Upper lobe of left lung (tissue), 6 donors: ENCODE data around the gene ASB2. TPM values are rescaled to one million over a fixed set of nuclear protein-coding genes. Genes with fewer than 3 reads are reported as not detected.

ENCODE experiments used
- ATAC-seq, 2 donors: fragments of 200-7000 bp; cut with Tn5 transposase; one replicate each; pipeline ENCODE4 v1.9.1; 2022; ENCODE audit warnings: mild to moderate bottlenecking in 2 of 2, moderate library complexity in 2 of 2; ENCODE audit not compliant: low FRiP score in 2 of 2
- DNase-seq, 2 donors: peaks; one replicate each; pipeline ENCODE4 v3.0.0-alpha.2; 2019 to 2020
- H3K27ac ChIP-seq, 4 donors: fragments of 200-600 bp; sonication (generic); one replicate each; pipeline ENCODE4 v1.5.1; 2016 to 2019
- H3K27me3 ChIP-seq, 4 donors: fragments of 200-600 bp; sonication (generic); one replicate each; pipeline ENCODE4 v1.5.1; 2017 to 2019
- H3K36me3 ChIP-seq, 4 donors: fragments of 200-600 bp; sonication (generic); one replicate each; pipeline ENCODE4 v1.5.1; 2016 to 2019
- H3K4me1 ChIP-seq, 4 donors: fragments of 200-600 bp; sonication (generic); one replicate each; pipeline ENCODE4 v1.5.1; 2018 to 2019
- H3K4me3 ChIP-seq, 4 donors: fragments of 200-600 bp; sonication (generic); one replicate each; pipeline ENCODE4 v1.5.1; 2017 to 2019; ENCODE audit warnings: mild to moderate bottlenecking in 2 of 4, moderate library complexity in 1 of 4
- H3K9me3 ChIP-seq, 4 donors: fragments of 200-600 bp; sonication (generic); one replicate each; pipeline ENCODE4 v1.5.1; 2018 to 2019
- EP300 ChIP-seq, 4 donors: sonication (generic); formaldehyde crosslinking; IDR thresholded peaks; one replicate each; pipeline ENCODE4 v1.5.1; 2017; ENCODE audit warnings: antibody characterized with exemption in 4 of 4, control low read depth in 2 of 4
- POLR2A ChIP-seq, 4 donors: fragments of 450-650 bp; IDR thresholded peaks; one replicate each; pipeline ENCODE4 v1.5.1; 2016 to 2017; ENCODE audit warnings: antibody characterized with exemption in 4 of 4, mild to moderate bottlenecking in 2 of 4
- POLR2AphosphoS5 ChIP-seq, 2 donors: sonication (generic); formaldehyde crosslinking; IDR thresholded peaks; one replicate each; pipeline ENCODE4 v1.5.1; 2017; ENCODE audit warnings: antibody characterized with exemption in 2 of 2
- WGBS, 2 donors: methylation state at CpG; one replicate each; pipeline ENCODE4 v1.1.5; 2017 to 2018; 5-methylcytosine and 5-hydroxymethylcytosine counted together
- total RNA-seq, 6 donors: library from RNA; depleted of rRNA in 4 of 6; stranded (reverse); fragments of >200 nt in 4 of 6; gene quantifications; one replicate each; pipeline versions ENCODE4 v1.1.0 to v1.2.1, GENCODE V29; 2016 to 2021
- TF ChIP-seq, protein P1 (sequence below), 6 experiments: fragments of 450-650 bp in 4 of 6; fragments of 200-600 bp in 2 of 6; sonication (generic) in 2 of 6; IDR thresholded peaks; one replicate each; pipeline ENCODE4 v1.5.1; 2016 to 2019; ENCODE audit warnings: antibody characterized with exemption in 6 of 6
- donor health status: DM: no; HTN: no; CAD: no; lungs with moderate emphysema.
- donor health status: DM: no; HTN: yes; CAD: no; lungs with severe emphysema.

The ASB2 gene
- total RNA-seq, 6 donors from 2014 or later = 0.76 to 2.2 (median 1.9) TPM; not detected in 1

DNA sequence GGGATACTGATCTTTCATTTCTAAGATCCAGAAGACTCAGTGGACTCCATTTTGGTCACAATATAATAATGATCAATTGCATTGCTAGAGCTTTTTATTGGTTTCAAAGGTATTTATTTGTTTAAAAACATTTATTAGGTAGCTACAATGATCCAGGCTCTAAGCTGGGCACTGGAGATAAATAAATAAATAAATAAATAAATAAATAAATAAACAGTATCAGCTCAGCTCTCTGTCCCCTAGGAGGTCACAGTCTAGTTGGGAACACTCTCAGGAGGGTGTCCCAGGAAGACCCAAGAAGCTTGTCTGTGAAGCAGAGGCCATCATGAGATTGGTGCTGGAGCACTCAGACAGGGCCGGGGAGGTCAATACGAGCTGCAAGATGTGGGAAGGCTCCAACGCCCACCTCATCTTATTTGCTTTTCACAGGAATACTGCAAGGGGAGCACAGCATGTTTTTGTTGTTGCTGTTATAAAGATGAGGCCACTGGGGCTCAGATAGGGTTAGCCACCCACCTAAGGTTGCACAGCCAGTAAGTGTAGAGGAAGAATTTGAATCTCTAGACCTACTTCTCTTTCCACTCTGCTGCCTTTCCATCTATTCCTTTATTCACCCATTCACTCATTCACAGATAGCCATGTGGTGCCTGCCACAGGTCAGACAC lies 15.5 kb downstream of the ASB2 start:
- 78 to 94% methylated on average over 3 of the region's 3 CpGs for WGBS, 2 donors
- Histone ChIP-seq H3K36me3 (no peaks in the 10 kb centered on the region), H3K27ac (no peak overlapping the region), H3K4me1 (peaks cover 0 to 31% (median 25%) of the 10 kb centered on the region in 4 donors), H3K4me3 (no peak overlapping the region), H3K27me3 (no peaks in the 10 kb centered on the region), H3K9me3 (no peaks in the 10 kb centered on the region)
- no peak for DNase-seq
- ATAC-seq = no peak
- no peak for TF ChIP-seq EP300 (IDR thresholded peaks at IDR 0.05)
- no peak for TF ChIP-seq POLR2AphosphoS5 (IDR thresholded peaks at IDR 0.05)
- TF ChIP-seq POLR2A (IDR thresholded peaks at IDR 0.05) = no peak
- TF ChIP-seq, protein P1, sequence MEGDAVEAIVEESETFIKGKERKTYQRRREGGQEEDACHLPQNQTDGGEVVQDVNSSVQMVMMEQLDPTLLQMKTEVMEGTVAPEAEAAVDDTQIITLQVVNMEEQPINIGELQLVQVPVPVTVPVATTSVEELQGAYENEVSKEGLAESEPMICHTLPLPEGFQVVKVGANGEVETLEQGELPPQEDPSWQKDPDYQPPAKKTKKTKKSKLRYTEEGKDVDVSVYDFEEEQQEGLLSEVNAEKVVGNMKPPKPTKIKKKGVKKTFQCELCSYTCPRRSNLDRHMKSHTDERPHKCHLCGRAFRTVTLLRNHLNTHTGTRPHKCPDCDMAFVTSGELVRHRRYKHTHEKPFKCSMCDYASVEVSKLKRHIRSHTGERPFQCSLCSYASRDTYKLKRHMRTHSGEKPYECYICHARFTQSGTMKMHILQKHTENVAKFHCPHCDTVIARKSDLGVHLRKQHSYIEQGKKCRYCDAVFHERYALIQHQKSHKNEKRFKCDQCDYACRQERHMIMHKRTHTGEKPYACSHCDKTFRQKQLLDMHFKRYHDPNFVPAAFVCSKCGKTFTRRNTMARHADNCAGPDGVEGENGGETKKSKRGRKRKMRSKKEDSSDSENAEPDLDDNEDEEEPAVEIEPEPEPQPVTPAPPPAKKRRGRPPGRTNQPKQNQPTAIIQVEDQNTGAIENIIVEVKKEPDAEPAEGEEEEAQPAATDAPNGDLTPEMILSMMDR (IDR thresholded peaks at IDR 0.05) = no peak

DNA sequence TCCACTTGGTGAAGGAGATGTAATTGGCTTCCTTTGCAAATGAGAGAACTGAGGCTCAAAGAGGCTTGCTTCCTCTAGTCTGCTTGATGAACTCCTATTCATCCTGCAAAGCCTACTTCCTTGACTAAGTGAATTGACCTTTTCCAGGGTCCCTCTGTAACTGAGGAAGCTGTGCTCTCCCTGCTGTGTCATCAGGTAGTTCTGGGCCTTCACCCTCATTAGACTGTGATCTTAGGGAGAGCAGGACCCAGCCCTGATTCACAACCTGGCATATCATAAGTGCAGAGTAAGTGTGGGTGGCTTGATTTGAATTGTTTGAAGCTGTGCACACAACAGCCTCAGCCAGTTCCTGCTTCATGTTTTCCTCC lies 16.3 kb downstream of the ASB2 start:
- Histone ChIP-seq H3K9me3 (no peaks in the 10 kb centered on the region), H3K27me3 (no peaks in the 10 kb centered on the region), H3K4me1 (peaks cover 5 to 35% (median 32%) of the 10 kb centered on the region in 4 donors), H3K36me3 (no peaks in the 10 kb centered on the region), H3K4me3 (no peak overlapping the region), H3K27ac (peak overlapping the region in 1 of 4 donors; percentile 60)
- ATAC-seq (no peak), DNase-seq (no peak)
- TF ChIP-seq EP300 (IDR thresholded peaks at IDR 0.05) = no peak
- TF ChIP-seq, protein P1 (IDR thresholded peaks at IDR 0.05) = no peak

DNA sequence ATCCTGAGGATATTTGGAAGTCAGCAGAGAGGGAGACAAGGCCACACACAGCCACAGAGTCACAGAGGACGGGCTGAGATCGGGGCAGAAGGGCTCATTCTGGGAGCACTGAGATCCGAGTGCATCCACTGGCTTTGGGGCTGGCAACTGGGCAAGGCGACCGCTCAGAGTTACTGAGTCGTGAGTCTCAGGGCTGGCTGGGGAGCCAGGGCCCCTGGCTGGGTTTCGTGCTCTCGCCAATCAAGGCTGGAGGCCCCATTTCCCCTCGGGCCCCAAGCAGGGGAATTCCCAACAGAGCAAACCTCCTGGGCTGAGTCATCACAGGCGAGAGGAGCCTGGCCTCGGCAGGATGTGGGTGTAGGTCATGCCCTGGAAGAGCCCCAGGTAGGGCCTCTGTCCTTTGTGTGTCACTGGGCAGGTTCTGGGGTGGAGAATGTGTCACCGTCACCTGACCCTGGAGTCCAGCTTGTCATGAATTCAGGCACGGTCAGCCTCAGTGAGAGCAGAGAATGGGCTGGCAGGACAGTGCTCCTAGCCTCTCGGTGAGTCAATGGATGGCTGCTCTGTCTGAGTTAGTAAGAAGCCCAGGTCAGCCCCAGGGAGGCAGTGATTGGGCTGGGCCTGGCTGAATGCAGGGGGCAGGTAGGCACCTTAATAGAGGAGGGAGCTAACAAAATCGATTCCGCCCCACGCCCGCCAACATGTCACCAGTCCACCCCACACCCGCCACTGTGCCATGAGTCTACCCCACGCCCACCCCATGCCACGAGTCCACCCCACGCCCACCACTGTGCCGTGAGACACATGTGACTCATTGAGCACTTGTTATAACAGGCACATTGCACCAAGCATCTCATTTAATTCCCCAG lies 16.9 kb downstream of the ASB2 start:
- 54 to 80% methylated on average over 10 to 23 of the region's 23 CpGs for WGBS, 2 donors
- peak in 1 of 2 donors; percentile 82 for DNase-seq
- no peaks in the 10 kb centered on the region for H3K27me3 ChIP-seq
- TF ChIP-seq, protein P1 (IDR thresholded peaks at IDR 0.05) = no peak
- no peak for TF ChIP-seq POLR2A (IDR thresholded peaks at IDR 0.05)
- peak in 1 of 2 donors; percentile 36 for TF ChIP-seq POLR2AphosphoS5 (IDR thresholded peaks at IDR 0.05)
- no peak for TF ChIP-seq EP300 (IDR thresholded peaks at IDR 0.05)
- ATAC-seq = peak; percentile 30 to 75
- H3K4me3 ChIP-seq = no peak overlapping the region
- no peaks in the 10 kb centered on the region for H3K9me3 ChIP-seq
- no peaks in the 10 kb centered on the region for H3K36me3 ChIP-seq
- H3K4me1 ChIP-seq = peaks cover 5 to 36% (median 35%) of the 10 kb centered on the region in 4 donors
- H3K27ac ChIP-seq = peak overlapping the region in 2 of 4 donors; percentile 16 to 60

DNA sequence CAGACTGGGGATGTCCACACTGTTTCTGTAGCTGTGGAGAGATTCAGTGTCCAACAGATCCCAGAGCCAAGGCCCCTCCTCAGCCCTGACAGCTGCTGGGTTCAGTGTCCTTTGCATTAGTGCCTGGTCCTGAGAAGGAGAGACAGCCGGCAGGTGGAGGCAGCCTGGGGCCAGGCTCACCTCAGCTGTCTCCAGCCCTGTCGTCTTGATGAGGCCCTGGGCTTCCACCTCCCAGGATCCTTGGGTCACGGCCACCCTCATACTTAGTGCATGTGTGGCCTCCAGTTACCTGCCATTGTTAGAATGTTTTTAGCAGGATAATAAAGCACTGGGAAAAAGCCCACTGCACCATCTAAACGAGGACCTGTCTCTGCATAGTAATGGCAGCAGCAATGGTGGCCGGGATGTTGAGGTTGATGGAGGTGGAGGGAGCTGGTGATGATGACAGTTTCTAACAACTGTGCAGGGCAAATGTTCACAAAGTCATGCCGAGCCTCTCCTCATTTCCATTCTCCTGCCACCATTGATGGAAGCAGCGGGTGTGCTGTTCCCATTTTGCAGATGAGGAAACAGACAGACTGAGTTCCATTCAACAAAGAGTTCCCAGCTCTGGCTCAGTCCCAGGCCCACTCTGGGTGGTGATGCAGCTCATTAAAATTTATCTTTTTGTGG lies 17.7 kb downstream of the ASB2 start:
- WGBS, 2 donors = 80 to 91% methylated on average over 7 of the region's 7 CpGs
- peaks cover 5 to 36% (median 35%) of the 10 kb centered on the region in 4 donors for H3K4me1 ChIP-seq
- no peak for ATAC-seq

More for the DNA sequence above, 17.7 kb downstream of the ASB2 start:
- TF ChIP-seq POLR2A (IDR thresholded peaks at IDR 0.05) (no peak), EP300 (IDR thresholded peaks at IDR 0.05) (no peak), POLR2AphosphoS5 (IDR thresholded peaks at IDR 0.05) (no peak)
- TF ChIP-seq, protein P1 (IDR thresholded peaks at IDR 0.05) = no peak
- H3K9me3 ChIP-seq = no peaks in the 10 kb centered on the region
- H3K36me3 ChIP-seq = no peaks in the 10 kb centered on the region
- no peak for DNase-seq
- no peak overlapping the region for H3K4me3 ChIP-seq
- H3K27ac ChIP-seq = peak overlapping the region in 2 of 4 donors; percentile 16 to 60
- no peaks in the 10 kb centered on the region for H3K27me3 ChIP-seq
